Measurements from ENCODE around the gene OR51G1. TPM values are rescaled to one million over a fixed set of nuclear protein-coding genes. Genes with fewer than 3 reads are reported as not detected.

OR51G1 gene
- total RNA-seq, 1 donor from 2014 or later: not detected

Other genes starting within 250 kb of the OR51G1 start
- not detected in 2 replicates for gene OR51E2, start 226.5 kb downstream of the OR51G1 start, total RNA-seq
- not detected in 2 replicates for gene MMP26, start 219.6 kb downstream of the OR51G1 start, total RNA-seq
- not detected in 2 replicates for gene OR51F1, start 154.4 kb downstream of the OR51G1 start, total RNA-seq
- gene OR52R1, start 120.0 kb downstream of the OR51G1 start, total RNA-seq: not detected in 2 replicates
- not detected in 2 replicates for gene OR51F2, start 103.0 kb downstream of the OR51G1 start, total RNA-seq
- gene OR51S1, start 75.1 kb downstream of the OR51G1 start, total RNA-seq: not detected in 2 replicates
- not detected in 2 replicates for gene OR51T1, start 42.4 kb downstream of the OR51G1 start, total RNA-seq
- not detected in 2 replicates for gene OR51A7, start 20.6 kb downstream of the OR51G1 start, total RNA-seq
- gene OR51G2, start 5.0 kb downstream of the OR51G1 start, total RNA-seq: not detected in 2 replicates
- not detected in 2 replicates for gene OR51A4, start 23.3 kb upstream of the OR51G1 start, total RNA-seq
- not detected in 2 replicates for gene OR51A2, start 31.4 kb upstream of the OR51G1 start, total RNA-seq
- gene OR51L1, start 70.5 kb upstream of the OR51G1 start, total RNA-seq: not detected in 2 replicates
- not detected in 2 replicates for gene OR52J3, start 122.2 kb upstream of the OR51G1 start, total RNA-seq
- gene OR52E2, start 135.3 kb upstream of the OR51G1 start, total RNA-seq: not detected in 2 replicates
- gene OR52E1, start 145.2 kb upstream of the OR51G1 start, total RNA-seq: not detected in 2 replicates
- gene OR52A5, start 214.0 kb upstream of the OR51G1 start, total RNA-seq: not detected in 2 replicates
- not detected in 2 replicates for gene OR52A1, start 230.4 kb upstream of the OR51G1 start, total RNA-seq

Data from lung microvascular endothelial cell (primary cell).